HepG2 (cell line): ENCODE data around the gene LSR. TPM values are rescaled to one million over a fixed set of nuclear protein-coding genes. Genes with fewer than 3 reads are reported as not detected.
A peak's percentile ranks its signal among the peaks of the same experiment; 100 is the strongest.

Experiments
- AKAP8 ChIP-seq: sonication (generic); formaldehyde crosslinking; IDR thresholded peaks from 2 replicates; pipeline ENCODE4 v1.5.1; 2020; ENCODE audit warnings: mild to moderate bottlenecking, missing genetic modification reagents
- ETV6 ChIP-seq: sonication (generic); formaldehyde crosslinking; conservative IDR thresholded peaks from 2 replicates; pipeline ENCODE4 v1.4.0; 2020; ENCODE audit warnings: missing genetic modification reagents
- NBN ChIP-seq: fragments of 450-650 bp; conservative IDR thresholded peaks from 2 replicates; pipeline ENCODE4 v1.6.1; 2017
- SOX5 ChIP-seq: IDR thresholded peaks from 2 replicates; pipeline ENCODE4 v1.6.1; 2016; ENCODE audit warnings: borderline replicate concordance
- THYN1 ChIP-seq: sonication (generic); formaldehyde crosslinking; IDR thresholded peaks from 2 replicates; pipeline ENCODE4 v1.8.1; 2023; ENCODE audit warnings: low read depth, mild to moderate bottlenecking, moderate library complexity, missing genetic modification reagents, borderline replicate concordance
- ZBTB3 ChIP-seq: sonication (generic); formaldehyde crosslinking; IDR thresholded peaks from 2 replicates; pipeline ENCODE4 v1.4.0; 2020; ENCODE audit warnings: low read depth, mild to moderate bottlenecking, moderate library complexity, missing genetic modification reagents, borderline replicate concordance
- ZBTB4 ChIP-seq: sonication (generic); formaldehyde crosslinking; IDR thresholded peaks from 2 replicates; pipeline ENCODE4 v1.4.0; 2020; ENCODE audit warnings: missing genetic modification reagents, mild to moderate bottlenecking, borderline replicate concordance
- ZNF703 ChIP-seq: sonication (generic); formaldehyde crosslinking; IDR thresholded peaks from 2 replicates; pipeline ENCODE4 v1.5.1; 2020; ENCODE audit warnings: missing genetic modification reagents, mild to moderate bottlenecking, moderate library complexity, borderline replicate concordance
- ZNF878 ChIP-seq: sonication (generic); formaldehyde crosslinking; IDR thresholded peaks from 2 replicates; pipeline ENCODE4 v1.8.1; 2023; ENCODE audit warnings: mild to moderate bottlenecking, missing genetic modification reagents, moderate library complexity
- polyA plus RNA-seq, 8 experiments: library from polyadenylated mRNA; depleted of rRNA in 3 of 8; stranded (reverse) in 7 of 8; unstranded in 1 of 8; fragments of >200 nt; fragmentation: Illumina TruSeq in 4 of 8; extraction: Trizol in 4 of 8; gene quantifications; 2 replicates each; pipeline versions ENCODE4 v1.2.1 to v1.2.3, GENCODE V29; 2011 to 2016; ENCODE audit warnings: low read depth in 4 of 8, missing spikeins in 1 of 8, mixed read lengths in 1 of 8; ENCODE audit not compliant: insufficient read depth in 1 of 8
- total RNA-seq, 5 experiments: library from RNA; depleted of rRNA; stranded (reverse); fragments of >200 nt; fragmentation: Illumina TruSeq; extraction: Trizol; gene quantifications; 2 replicates each; pipeline ENCODE4 v1.2.3, GENCODE V29; 2016; ENCODE audit warnings: low read depth in 1 of 5
- TF ChIP-seq, protein P1 (sequence below): sonication (generic); formaldehyde crosslinking; IDR thresholded peaks from 2 replicates; pipeline ENCODE4 v1.4.0; 2020; ENCODE audit warnings: missing genetic modification reagents, borderline replicate concordance
- TF ChIP-seq, protein P2 (sequence below): IDR thresholded peaks from 2 replicates; pipeline ENCODE4 v1.4.0; 2020; ENCODE audit warnings: mild to moderate bottlenecking, missing genetic modification reagents
- TF ChIP-seq, protein P3 (sequence below): sonication (generic); formaldehyde crosslinking; IDR thresholded peaks from 2 replicates; pipeline ENCODE4 v1.5.1; 2020; ENCODE audit warnings: mild to moderate bottlenecking, missing genetic modification reagents, borderline replicate concordance

LSR gene
- total and polyA plus RNA-seq, 2 of the 13 experiments (the other 11 are each of a cell fraction or from before 2014, with no cell fraction given) = 29.2 to 79.2 TPM

GRCh38 chr19:35279985-35280821, 31.4 kb downstream of the LSR start (continued):
- TF ChIP-seq, protein P1, sequence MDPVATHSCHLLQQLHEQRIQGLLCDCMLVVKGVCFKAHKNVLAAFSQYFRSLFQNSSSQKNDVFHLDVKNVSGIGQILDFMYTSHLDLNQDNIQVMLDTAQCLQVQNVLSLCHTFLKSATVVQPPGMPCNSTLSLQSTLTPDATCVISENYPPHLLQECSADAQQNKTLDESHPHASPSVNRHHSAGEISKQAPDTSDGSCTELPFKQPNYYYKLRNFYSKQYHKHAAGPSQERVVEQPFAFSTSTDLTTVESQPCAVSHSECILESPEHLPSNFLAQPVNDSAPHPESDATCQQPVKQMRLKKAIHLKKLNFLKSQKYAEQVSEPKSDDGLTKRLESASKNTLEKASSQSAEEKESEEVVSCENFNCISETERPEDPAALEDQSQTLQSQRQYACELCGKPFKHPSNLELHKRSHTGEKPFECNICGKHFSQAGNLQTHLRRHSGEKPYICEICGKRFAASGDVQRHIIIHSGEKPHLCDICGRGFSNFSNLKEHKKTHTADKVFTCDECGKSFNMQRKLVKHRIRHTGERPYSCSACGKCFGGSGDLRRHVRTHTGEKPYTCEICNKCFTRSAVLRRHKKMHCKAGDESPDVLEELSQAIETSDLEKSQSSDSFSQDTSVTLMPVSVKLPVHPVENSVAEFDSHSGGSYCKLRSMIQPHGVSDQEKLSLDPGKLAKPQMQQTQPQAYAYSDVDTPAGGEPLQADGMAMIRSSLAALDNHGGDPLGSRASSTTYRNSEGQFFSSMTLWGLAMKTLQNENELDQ (CRISPR knock-in tag) = no peak
- TF ChIP-seq, protein P2, sequence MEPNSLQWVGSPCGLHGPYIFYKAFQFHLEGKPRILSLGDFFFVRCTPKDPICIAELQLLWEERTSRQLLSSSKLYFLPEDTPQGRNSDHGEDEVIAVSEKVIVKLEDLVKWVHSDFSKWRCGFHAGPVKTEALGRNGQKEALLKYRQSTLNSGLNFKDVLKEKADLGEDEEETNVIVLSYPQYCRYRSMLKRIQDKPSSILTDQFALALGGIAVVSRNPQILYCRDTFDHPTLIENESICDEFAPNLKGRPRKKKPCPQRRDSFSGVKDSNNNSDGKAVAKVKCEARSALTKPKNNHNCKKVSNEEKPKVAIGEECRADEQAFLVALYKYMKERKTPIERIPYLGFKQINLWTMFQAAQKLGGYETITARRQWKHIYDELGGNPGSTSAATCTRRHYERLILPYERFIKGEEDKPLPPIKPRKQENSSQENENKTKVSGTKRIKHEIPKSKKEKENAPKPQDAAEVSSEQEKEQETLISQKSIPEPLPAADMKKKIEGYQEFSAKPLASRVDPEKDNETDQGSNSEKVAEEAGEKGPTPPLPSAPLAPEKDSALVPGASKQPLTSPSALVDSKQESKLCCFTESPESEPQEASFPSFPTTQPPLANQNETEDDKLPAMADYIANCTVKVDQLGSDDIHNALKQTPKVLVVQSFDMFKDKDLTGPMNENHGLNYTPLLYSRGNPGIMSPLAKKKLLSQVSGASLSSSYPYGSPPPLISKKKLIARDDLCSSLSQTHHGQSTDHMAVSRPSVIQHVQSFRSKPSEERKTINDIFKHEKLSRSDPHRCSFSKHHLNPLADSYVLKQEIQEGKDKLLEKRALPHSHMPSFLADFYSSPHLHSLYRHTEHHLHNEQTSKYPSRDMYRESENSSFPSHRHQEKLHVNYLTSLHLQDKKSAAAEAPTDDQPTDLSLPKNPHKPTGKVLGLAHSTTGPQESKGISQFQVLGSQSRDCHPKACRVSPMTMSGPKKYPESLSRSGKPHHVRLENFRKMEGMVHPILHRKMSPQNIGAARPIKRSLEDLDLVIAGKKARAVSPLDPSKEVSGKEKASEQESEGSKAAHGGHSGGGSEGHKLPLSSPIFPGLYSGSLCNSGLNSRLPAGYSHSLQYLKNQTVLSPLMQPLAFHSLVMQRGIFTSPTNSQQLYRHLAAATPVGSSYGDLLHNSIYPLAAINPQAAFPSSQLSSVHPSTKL (CRISPR knock-in tag) = peak; percentile 56; the same call in 1 of the 2 replicates
- TF ChIP-seq AKAP8 = peak; percentile 92
- no peak for TF ChIP-seq ZNF878
- TF ChIP-seq ZBTB4 (CRISPR knock-in tag) = 0 out of 2 replicates have a peak, but pooled peaks have one; percentile 17
- TF ChIP-seq, protein P3, sequence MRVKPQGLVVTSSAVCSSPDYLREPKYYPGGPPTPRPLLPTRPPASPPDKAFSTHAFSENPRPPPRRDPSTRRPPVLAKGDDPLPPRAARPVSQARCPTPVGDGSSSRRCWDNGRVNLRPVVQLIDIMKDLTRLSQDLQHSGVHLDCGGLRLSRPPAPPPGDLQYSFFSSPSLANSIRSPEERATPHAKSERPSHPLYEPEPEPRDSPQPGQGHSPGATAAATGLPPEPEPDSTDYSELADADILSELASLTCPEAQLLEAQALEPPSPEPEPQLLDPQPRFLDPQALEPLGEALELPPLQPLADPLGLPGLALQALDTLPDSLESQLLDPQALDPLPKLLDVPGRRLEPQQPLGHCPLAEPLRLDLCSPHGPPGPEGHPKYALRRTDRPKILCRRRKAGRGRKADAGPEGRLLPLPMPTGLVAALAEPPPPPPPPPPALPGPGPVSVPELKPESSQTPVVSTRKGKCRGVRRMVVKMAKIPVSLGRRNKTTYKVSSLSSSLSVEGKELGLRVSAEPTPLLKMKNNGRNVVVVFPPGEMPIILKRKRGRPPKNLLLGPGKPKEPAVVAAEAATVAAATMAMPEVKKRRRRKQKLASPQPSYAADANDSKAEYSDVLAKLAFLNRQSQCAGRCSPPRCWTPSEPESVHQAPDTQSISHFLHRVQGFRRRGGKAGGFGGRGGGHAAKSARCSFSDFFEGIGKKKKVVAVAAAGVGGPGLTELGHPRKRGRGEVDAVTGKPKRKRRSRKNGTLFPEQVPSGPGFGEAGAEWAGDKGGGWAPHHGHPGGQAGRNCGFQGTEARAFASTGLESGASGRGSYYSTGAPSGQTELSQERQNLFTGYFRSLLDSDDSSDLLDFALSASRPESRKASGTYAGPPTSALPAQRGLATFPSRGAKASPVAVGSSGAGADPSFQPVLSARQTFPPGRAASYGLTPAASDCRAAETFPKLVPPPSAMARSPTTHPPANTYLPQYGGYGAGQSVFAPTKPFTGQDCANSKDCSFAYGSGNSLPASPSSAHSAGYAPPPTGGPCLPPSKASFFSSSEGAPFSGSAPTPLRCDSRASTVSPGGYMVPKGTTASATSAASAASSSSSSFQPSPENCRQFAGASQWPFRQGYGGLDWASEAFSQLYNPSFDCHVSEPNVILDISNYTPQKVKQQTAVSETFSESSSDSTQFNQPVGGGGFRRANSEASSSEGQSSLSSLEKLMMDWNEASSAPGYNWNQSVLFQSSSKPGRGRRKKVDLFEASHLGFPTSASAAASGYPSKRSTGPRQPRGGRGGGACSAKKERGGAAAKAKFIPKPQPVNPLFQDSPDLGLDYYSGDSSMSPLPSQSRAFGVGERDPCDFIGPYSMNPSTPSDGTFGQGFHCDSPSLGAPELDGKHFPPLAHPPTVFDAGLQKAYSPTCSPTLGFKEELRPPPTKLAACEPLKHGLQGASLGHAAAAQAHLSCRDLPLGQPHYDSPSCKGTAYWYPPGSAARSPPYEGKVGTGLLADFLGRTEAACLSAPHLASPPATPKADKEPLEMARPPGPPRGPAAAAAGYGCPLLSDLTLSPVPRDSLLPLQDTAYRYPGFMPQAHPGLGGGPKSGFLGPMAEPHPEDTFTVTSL (CRISPR knock-in tag) = no peak
- 0 out of 2 replicates have a peak, but pooled peaks have one; percentile 35 for TF ChIP-seq ZBTB3
- TF ChIP-seq SOX5 (CRISPR knock-in tag) = no peak
- no peak for TF ChIP-seq ETV6
- no peak for TF ChIP-seq THYN1
- no peak for TF ChIP-seq ZNF703 (CRISPR knock-in tag)
- no peak for TF ChIP-seq NBN
